DMS 273 treated with DMSO at 0.1 percent for 48 hours (cell line): ENCODE data around the gene DDX27.
"Not testable (repeated sequence)": the region's sequence is repeated elsewhere in the genome, so short reads cannot be mapped to it uniquely, and the experiment has no call there.

ENCODE experiments used
- DNase-seq: peaks from one replicate; lab custom pipeline; 2025; lab: John Stamatoyannopoulos, UW

Gene DDX27

GRCh38 chr20:49219091-49219923 is at the start of gene DDX27:
TSS of gene DDX27 (plus strand) at chr20:49219416. CDS start at chr20:49219449, 33 bp downstream.
- DNase-seq: peak; percentile 97

- DNase-seq: no peak
Measured at GRCh38 chr20:49169547-49169946, 49.7 kb upstream of the DDX27 start.

GRCh38 chr20:49170714-49171113 is 48.5 kb upstream of the DDX27 start:
- no peak for DNase-seq

- no peak for DNase-seq
Measured at GRCh38 chr20:49171909-49172308, 47.3 kb upstream of the DDX27 start.

GRCh38 chr20:49172413-49172812 is 46.8 kb upstream of the DDX27 start:
- DNase-seq: no peak

GRCh38 chr20:49174183-49174582 is 45.0 kb upstream of the DDX27 start:
- DNase-seq: no peak

GRCh38 chr20:49179368-49180277 is 39.6 kb upstream of the DDX27 start:
- no peak for DNase-seq

- no peak for DNase-seq
Measured at GRCh38 chr20:49181265-49181877, 37.8 kb upstream of the DDX27 start.

GRCh38 chr20:49183444-49183843 is 35.8 kb upstream of the DDX27 start:
- DNase-seq: no peak

GRCh38 chr20:49184084-49184501 is 35.1 kb upstream of the DDX27 start:
- DNase-seq: not testable (repeated sequence)

GRCh38 chr20:49184691-49185070 is 34.5 kb upstream of the DDX27 start:
- DNase-seq: no peak

GRCh38 chr20:49185071-49185761 is 34.0 kb upstream of the DDX27 start:
- DNase-seq: no peak

- DNase-seq: no peak
Measured at GRCh38 chr20:49186535-49187329, 32.5 kb upstream of the DDX27 start.

GRCh38 chr20:49187330-49187850 is 31.8 kb upstream of the DDX27 start:
- no peak for DNase-seq

- peak; percentile 88 for DNase-seq
Measured at GRCh38 chr20:49187851-49188641, 31.2 kb upstream of the DDX27 start, which contains the start of gene STAU1. TSS of gene STAU1 (minus strand) at chr20:49188334. CDS start at chr20:49166201, 22,133 bp downstream.

- DNase-seq: not testable (repeated sequence)
Measured at GRCh38 chr20:49192944-49193518, 26.2 kb upstream of the DDX27 start.

GRCh38 chr20:49199729-49200293 is 19.4 kb upstream of the DDX27 start:
- no peak for DNase-seq

GRCh38 chr20:49203011-49203410 is 16.2 kb upstream of the DDX27 start:
- DNase-seq: no peak

- DNase-seq: no peak
Measured at GRCh38 chr20:49203746-49204145, 15.5 kb upstream of the DDX27 start.
